Measurements from ENCODE around the gene MT1H.

MT1H gene

DNA sequence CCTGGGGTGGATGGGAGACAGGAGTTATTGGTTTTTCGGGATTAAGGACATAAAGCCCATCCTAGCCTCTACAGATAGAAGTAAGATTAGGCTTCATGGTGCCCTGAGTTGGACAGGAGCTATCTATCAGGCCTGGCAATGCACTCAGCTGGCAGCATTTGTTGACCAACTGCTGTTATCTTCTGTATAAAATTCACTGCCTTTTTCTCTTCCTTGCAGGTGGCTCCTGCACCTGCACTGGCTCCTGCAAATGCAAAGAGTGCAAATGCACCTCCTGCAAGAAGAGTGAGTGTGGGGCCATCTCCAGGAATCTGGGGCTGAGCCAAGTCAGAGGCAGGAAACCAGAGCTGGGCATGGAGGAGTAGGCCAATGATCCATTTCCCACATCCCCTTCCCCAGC lies 30.6 kb upstream of the MT1H start:
- H3K4me3 ChIP-seq (ENCODE audit: low read length) = no peak overlapping the region
- no peak for DNase-seq (ENCODE audit: low read depth)
- TF ChIP-seq, protein P1, sequence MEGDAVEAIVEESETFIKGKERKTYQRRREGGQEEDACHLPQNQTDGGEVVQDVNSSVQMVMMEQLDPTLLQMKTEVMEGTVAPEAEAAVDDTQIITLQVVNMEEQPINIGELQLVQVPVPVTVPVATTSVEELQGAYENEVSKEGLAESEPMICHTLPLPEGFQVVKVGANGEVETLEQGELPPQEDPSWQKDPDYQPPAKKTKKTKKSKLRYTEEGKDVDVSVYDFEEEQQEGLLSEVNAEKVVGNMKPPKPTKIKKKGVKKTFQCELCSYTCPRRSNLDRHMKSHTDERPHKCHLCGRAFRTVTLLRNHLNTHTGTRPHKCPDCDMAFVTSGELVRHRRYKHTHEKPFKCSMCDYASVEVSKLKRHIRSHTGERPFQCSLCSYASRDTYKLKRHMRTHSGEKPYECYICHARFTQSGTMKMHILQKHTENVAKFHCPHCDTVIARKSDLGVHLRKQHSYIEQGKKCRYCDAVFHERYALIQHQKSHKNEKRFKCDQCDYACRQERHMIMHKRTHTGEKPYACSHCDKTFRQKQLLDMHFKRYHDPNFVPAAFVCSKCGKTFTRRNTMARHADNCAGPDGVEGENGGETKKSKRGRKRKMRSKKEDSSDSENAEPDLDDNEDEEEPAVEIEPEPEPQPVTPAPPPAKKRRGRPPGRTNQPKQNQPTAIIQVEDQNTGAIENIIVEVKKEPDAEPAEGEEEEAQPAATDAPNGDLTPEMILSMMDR (conservative IDR thresholded peaks at IDR 0.05; ENCODE audit: low read depth, low read length) = no peak

DNA sequence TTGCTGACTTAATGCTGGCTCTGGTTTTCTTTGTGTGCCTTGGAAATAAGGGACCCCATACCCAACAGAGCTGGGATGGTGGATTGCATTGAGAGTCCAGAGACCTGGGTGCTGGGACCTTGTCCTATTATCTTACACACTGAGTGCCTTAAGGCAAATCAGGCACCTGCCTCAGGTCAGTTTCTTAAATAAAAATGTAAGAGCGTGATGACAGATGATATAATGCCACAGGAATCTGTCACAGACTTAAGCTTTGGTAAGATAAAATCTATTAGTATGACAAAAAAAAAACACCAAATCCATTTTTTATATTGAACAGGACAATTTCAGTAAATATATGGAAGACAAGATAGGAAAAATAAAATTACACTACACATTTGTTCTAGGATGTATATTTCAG lies 29.5 kb upstream of the MT1H start:
- H3K4me3 ChIP-seq (ENCODE audit: low read length) = no peak overlapping the region
- no peak for DNase-seq (ENCODE audit: low read depth)
- TF ChIP-seq, protein P1 (conservative IDR thresholded peaks at IDR 0.05; ENCODE audit: low read depth, low read length) = no peak

DNA sequence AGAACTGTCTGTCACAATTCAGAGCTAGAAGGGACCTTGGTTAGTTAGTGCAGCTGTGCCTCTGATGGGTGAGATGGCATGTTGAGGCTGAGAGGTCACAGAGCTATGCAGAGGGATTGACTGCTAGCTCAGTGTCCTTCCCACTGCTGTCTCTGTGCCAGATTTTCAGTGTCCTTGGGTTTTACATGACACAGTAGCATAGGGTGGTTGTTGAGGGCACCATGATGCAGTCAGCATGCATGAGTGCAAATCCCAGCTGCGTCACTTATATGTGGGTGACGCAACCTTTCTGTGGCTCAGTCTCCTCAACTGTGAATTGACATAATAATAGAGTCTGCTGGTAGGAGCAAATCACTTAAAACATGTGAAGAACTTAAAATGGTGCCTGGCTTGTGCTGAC lies 28.4 kb upstream of the MT1H start:
- DNase-seq (ENCODE audit: low read depth) = no peak
- no peak overlapping the region for H3K4me3 ChIP-seq (ENCODE audit: low read length)
- TF ChIP-seq, protein P1 (conservative IDR thresholded peaks at IDR 0.05; ENCODE audit: low read depth, low read length) = no peak

DNA sequence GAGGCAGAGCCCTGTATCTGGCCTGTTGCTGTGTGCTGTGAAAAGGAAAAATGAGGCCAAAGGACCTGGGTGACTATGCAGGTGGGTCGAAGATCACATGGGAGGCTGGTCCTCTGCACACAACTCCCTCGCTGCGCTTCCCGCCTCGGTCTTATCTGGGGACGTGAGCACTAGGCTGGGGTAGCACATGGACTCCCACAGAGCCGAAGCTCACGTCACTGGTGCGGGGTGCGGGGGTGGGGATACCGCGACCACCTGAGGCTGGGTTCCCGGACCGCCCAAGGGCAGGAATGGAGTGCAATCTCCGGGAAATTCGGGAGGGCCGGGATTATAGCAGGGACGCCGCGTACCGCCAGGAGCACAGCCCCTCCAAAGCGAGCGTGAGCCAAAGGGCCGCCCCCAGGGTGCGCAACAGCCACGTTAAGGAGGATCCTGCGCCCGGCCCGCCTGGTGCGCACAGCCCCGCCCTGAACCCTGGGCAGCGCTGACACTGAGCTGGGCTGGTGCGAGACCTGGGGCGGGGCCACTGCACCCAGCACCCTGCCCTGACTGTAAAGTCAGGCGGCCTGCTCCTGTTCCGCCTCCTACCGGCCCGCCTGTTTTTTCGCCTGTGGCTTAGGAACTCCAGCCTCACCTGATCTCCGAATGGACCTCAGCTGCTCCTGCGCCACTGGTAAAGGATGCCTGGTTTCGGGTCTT lies 26.4 kb upstream of the MT1H start:
- TF ChIP-seq, protein P1 (conservative IDR thresholded peaks at IDR 0.05; ENCODE audit: low read depth, low read length) = peak; percentile 55
- peak; percentile 23 for DNase-seq (ENCODE audit: low read depth)
- H3K4me3 ChIP-seq (ENCODE audit: low read length) = peak overlapping the region; percentile 32

DNA sequence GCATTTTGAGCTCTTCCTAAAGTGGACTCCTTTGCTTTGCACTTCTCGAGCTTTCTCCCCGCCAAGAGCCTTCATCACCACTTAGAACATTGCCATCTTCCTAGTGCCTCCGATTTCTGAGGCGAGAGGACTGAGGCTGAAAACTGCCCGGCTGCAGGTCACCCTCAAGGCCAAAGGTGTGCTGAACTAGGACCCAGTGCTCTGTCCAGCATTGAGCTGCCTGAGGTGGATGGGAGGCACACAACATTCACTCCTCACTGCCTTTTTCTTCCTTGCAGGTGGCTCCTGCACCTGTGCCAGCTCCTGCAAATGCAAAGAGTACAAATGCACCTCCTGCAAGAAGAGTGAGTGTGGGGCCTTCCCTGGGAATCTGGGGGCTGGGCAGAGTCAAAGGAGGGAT lies 25.8 kb upstream of the MT1H start:
- TF ChIP-seq, protein P1 (conservative IDR thresholded peaks at IDR 0.05; ENCODE audit: low read depth, low read length) = no peak
- DNase-seq (ENCODE audit: low read depth) = no peak
- H3K4me3 ChIP-seq (ENCODE audit: low read length) = peak overlapping the region; percentile 32

DNA sequence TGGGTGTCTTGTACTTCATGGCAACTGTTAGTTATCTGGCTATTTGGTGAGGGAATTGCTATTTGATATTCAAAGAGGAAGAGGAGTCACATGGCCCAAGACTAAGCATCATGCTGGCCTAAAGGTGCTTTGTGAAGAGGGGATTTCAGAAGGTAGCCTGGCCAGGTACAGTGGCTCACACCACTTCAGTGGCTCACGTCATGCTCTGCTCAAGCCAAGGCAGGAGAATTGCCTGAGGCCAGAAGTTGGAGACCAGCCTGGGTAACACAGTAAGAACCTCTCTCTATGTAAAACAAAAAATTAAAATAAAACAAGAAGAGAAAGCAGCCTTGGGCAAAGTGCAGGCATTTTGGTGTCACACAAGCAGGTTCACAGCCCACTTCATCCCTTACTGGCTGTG lies 24.3 kb upstream of the MT1H start:
- no peak overlapping the region for H3K4me3 ChIP-seq (ENCODE audit: low read length)
- no peak for DNase-seq (ENCODE audit: low read depth)
- TF ChIP-seq, protein P1 (conservative IDR thresholded peaks at IDR 0.05; ENCODE audit: low read depth, low read length) = no peak

DNA sequence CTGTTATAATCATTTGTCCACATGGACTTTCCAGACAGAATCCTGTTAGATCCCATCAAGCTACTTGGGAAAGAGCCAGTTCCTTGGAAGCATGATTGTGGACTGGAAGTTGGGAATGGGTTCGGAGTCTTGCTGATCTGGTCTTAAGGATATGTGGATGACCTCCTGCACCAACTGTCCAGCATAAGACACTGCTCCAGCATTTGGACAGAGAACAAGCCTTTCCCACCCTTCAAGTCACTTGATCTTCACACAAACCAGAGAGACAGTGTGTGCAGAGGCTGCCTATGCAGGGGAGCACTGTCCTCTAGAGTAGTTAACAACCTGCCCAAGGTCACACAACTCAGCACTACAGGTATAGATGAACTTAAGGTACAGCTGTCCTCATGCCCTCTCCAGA lies 23.8 kb upstream of the MT1H start:
- no peak for DNase-seq (ENCODE audit: low read depth)
- H3K4me3 ChIP-seq (ENCODE audit: low read length) = no peak overlapping the region
- TF ChIP-seq, protein P1 (conservative IDR thresholded peaks at IDR 0.05; ENCODE audit: low read depth, low read length) = no peak

Measured in retinal pigment epithelial cell (primary cell).